Thymus (tissue), 11 donors: ENCODE data around the gene VSIG8. TPM values are rescaled to one million over a fixed set of nuclear protein-coding genes. Genes with fewer than 3 reads are reported as not detected.

Experiments
- DNase-seq, 9 donors: peaks; one replicate each; pipeline ENCODE4 v3.0.0-alpha.2; 2013; ENCODE audit warnings: low spot score in 9 of 9, low read depth in 6 of 9, missing footprints in 1 of 9
- H3K27ac ChIP-seq, 2 donors: one replicate each; pipeline ENCODE4 v1.5.1; 2013; ENCODE audit warnings: control low read depth in 1 of 2, low read depth in 1 of 2, low read length in 1 of 2, mild to moderate bottlenecking in 1 of 2, moderate library complexity in 1 of 2
- H3K27me3 ChIP-seq, 2 donors: one replicate each; pipeline ENCODE4 v1.5.1; 2013; ENCODE audit warnings: low read length in 1 of 2; ENCODE audit not compliant: control insufficient read depth in 2 of 2, insufficient read depth in 1 of 2
- H3K36me3 ChIP-seq, 2 donors: one replicate each; pipeline ENCODE4 v1.5.1; 2013; ENCODE audit warnings: low read length in 1 of 2, mild to moderate bottlenecking in 1 of 2, moderate library complexity in 1 of 2; ENCODE audit not compliant: control insufficient read depth in 2 of 2, insufficient read depth in 2 of 2
- H3K4me1 ChIP-seq, 2 donors: one replicate each; pipeline ENCODE4 v1.5.1; 2013; ENCODE audit warnings: low read length in 2 of 2; ENCODE audit not compliant: control insufficient read depth in 2 of 2, insufficient read depth in 2 of 2
- H3K4me3 ChIP-seq, 2 donors: one replicate each; pipeline ENCODE4 v1.5.1; 2013; ENCODE audit warnings: low read length in 2 of 2, control low read depth in 1 of 2, mild to moderate bottlenecking in 1 of 2
- H3K9me3 ChIP-seq, 2 donors: one replicate each; pipeline ENCODE4 v1.5.1; 2013; ENCODE audit warnings: low read length in 1 of 2, mild to moderate bottlenecking in 1 of 2; ENCODE audit not compliant: control insufficient read depth in 2 of 2, insufficient read depth in 1 of 2
- WGBS: extraction: QIAGEN DNeasy Blood & Tissue Kit; methylation state at CpG from one replicate; pipeline ENCODE4 v1.1.7; 2013; 5-methylcytosine and 5-hydroxymethylcytosine counted together
- polyA plus RNA-seq: library from polyadenylated mRNA; stranded (reverse); fragments of 200-250 nt; gene quantifications from one replicate; pipeline ENCODE4 v1.2.3, GENCODE V29; 2013
- total RNA-seq: library from RNA; stranded (reverse); fragments of 120-200 nt; gene quantifications from one replicate; pipeline ENCODE4 v1.2.4, GENCODE V29; 2013
- donor health status: healthy.

The VSIG8 gene
- total and polyA plus RNA-seq, 2 donors: 0.24 to 2.6 TPM

- Histone ChIP-seq H3K36me3 (no peaks in the 10 kb centered on the region), H3K4me1 (peaks cover 9 to 27% of the 10 kb centered on the region in 2 donors), H3K4me3 (no peak overlapping the region), H3K9me3 (no peaks in the 10 kb centered on the region), H3K27ac (no peak overlapping the region), H3K27me3 (no peaks in the 10 kb centered on the region)
- DNase-seq: no peak
- WGBS: 96% methylated on average over 18 of the region's 18 CpGs
Observed at GRCh38 chr1:159829822-159830465, 32.5 kb downstream of the VSIG8 start.

- peak in 3 of 9 donors; percentile 7 to 34 (median 18) for DNase-seq
- Histone ChIP-seq H3K27ac (no peak overlapping the region), H3K4me3 (no peak overlapping the region), H3K4me1 (peaks cover 9 to 27% of the 10 kb centered on the region in 2 donors), H3K36me3 (no peaks in the 10 kb centered on the region), H3K9me3 (no peaks in the 10 kb centered on the region), H3K27me3 (no peaks in the 10 kb centered on the region)
- 45% methylated on average over 3 of the region's 3 CpGs for WGBS
Observed at GRCh38 chr1:159829273-159829634, 33.2 kb downstream of the VSIG8 start.

GRCh38 chr1:159828581-159829272 is 33.7 kb downstream of the VSIG8 start:
- no peak overlapping the region for H3K4me3 ChIP-seq
- 95% methylated on average over 11 of the region's 11 CpGs for WGBS

GRCh38 chr1:159828176-159828575 is 34.3 kb downstream of the VSIG8 start:
- WGBS: 82% methylated on average over 3 of the region's 3 CpGs
- no peaks in the 10 kb centered on the region for H3K9me3 ChIP-seq
- H3K4me3 ChIP-seq: no peak overlapping the region
- peaks cover 9 to 27% of the 10 kb centered on the region in 2 donors for H3K4me1 ChIP-seq
- H3K27ac ChIP-seq: no peak overlapping the region
- DNase-seq: no peak
- peaks cover 0 to 1% of the 10 kb centered on the region in 2 donors for H3K27me3 ChIP-seq
- H3K36me3 ChIP-seq: no peaks in the 10 kb centered on the region

More at GRCh38 chr1:159828581-159829272, 33.7 kb downstream of the VSIG8 start:
- Histone ChIP-seq H3K27me3 (no peaks in the 10 kb centered on the region), H3K4me1 (peaks cover 9 to 27% of the 10 kb centered on the region in 2 donors), H3K27ac (no peak overlapping the region), H3K9me3 (no peaks in the 10 kb centered on the region), H3K36me3 (no peaks in the 10 kb centered on the region)
- no peak for DNase-seq

GRCh38 chr1:159827549-159827948 is 34.9 kb downstream of the VSIG8 start:
- Histone ChIP-seq H3K4me1 (peaks cover 9 to 27% of the 10 kb centered on the region in 2 donors), H3K27ac (no peak overlapping the region), H3K27me3 (peaks cover 0 to 6% of the 10 kb centered on the region in 2 donors), H3K9me3 (no peaks in the 10 kb centered on the region), H3K4me3 (no peak overlapping the region), H3K36me3 (no peaks in the 10 kb centered on the region)
- peak in 1 of 9 donors; percentile 11 for DNase-seq
- 83% methylated on average over 3 of the region's 3 CpGs for WGBS

GRCh38 chr1:159827102-159827490 is 35.4 kb downstream of the VSIG8 start:
- peak overlapping the region in 1 of 2 donors; percentile 31 for H3K27ac ChIP-seq
- peaks cover 0 to 6% of the 10 kb centered on the region in 2 donors for H3K27me3 ChIP-seq
- no peak for DNase-seq
- peaks cover 9 to 27% of the 10 kb centered on the region in 2 donors for H3K4me1 ChIP-seq
- no peak overlapping the region for H3K4me3 ChIP-seq
- H3K9me3 ChIP-seq: no peaks in the 10 kb centered on the region
- 98% methylated on average over 6 of the region's 6 CpGs for WGBS
- H3K36me3 ChIP-seq: no peaks in the 10 kb centered on the region

- Histone ChIP-seq H3K4me3 (no peak within 1 kb of the TSS), H3K9me3 (no peaks in the 10 kb centered on the region), H3K36me3 (no peaks in the 10 kb centered on the region), H3K27me3 (peaks cover 0 to 6% of the 10 kb centered on the region in 2 donors), H3K27ac (peak within 1 kb of the TSS in 1 of 2 donors; percentile 31), H3K4me1 (peaks cover 9 to 27% of the 10 kb centered on the region in 2 donors)
- 65% methylated on average over 11 of the region's 11 CpGs for WGBS
- peak in 5 of 9 donors; percentile 12 to 57 (median 18) for DNase-seq
Observed at GRCh38 chr1:159826441-159827101, 35.9 kb downstream of the VSIG8 start, which contains the start of gene SLAMF8. Gene SLAMF8 (plus strand): TSS chr1:159826873. CDS start chr1:159826899, 26 bp downstream.

- peak in 1 of 9 donors; percentile 9 for DNase-seq
- Histone ChIP-seq H3K27me3 (peaks cover 0 to 10% of the 10 kb centered on the region in 2 donors), H3K36me3 (no peaks in the 10 kb centered on the region), H3K4me3 (no peak overlapping the region), H3K4me1 (peaks cover 9 to 27% of the 10 kb centered on the region in 2 donors), H3K9me3 (no peaks in the 10 kb centered on the region), H3K27ac (peak overlapping the region in 1 of 2 donors; percentile 9)
- 49% methylated on average over 3 of the region's 3 CpGs for whole genome bisulfite sequencing
Observed at GRCh38 chr1:159825564-159825963, 36.9 kb downstream of the VSIG8 start.

GRCh38 chr1:159823406-159823805 is 39.1 kb downstream of the VSIG8 start:
- DNase-seq: no peak
- peaks cover 0 to 10% of the 10 kb centered on the region in 2 donors for H3K27me3 ChIP-seq

More at GRCh38 chr1:159823406-159823805, 39.1 kb downstream of the VSIG8 start:
- no peak overlapping the region for H3K27ac ChIP-seq
- no peak overlapping the region for H3K4me3 ChIP-seq
- WGBS: 85% methylated on average over 7 of the region's 7 CpGs
- no peaks in the 10 kb centered on the region for H3K36me3 ChIP-seq
- H3K9me3 ChIP-seq: no peaks in the 10 kb centered on the region
- H3K4me1 ChIP-seq: peaks cover 9 to 25% of the 10 kb centered on the region in 2 donors
